ENCODE data around the gene ADGRD1.
A peak's percentile ranks its signal among the peaks of the same experiment; 100 is the strongest.

The ADGRD1 gene

GRCh38 chr12:131008913-131009270, 55.2 kb downstream of the ADGRD1 start:
- no peak for DNase-seq

DNA sequence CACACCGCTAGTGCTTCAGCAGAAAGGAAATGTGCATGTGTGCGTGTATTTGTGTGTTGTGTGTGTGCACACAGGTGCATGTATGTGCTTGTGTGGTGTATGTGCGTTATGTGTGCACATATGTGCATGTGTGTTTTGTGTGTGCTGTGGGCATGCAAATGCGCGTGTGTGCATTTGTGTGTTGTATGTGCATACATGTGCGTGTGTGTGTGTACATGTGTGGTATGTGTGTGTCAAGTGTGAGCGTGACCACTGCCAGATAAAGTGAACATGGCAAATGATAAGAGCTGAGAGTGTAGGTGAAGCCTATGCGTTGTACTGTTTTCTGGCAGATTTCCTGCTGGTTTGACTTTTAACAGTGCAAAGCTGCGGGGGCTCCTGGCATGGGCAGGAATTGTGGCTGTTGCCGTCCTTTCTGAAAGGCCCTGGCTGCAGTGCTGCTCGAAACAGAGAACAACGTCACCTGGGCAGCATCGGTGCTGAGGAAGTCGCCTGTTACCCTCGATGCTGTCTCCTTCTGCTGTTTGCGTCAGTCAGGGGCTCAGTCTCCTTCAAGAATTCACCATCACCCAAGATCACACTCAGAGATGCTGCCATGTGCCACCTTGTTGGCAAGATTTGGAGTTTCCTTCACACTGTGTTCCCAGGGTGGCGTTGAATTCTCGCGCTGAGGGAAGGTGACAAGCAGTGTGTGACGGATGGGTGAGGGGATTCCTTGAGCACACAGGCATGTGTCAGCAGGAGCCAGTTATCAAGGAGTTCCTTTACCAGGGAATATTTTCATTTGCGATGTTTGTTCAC, 56.1 kb downstream of the ADGRD1 start:
- no peak for DNase-seq

DNA sequence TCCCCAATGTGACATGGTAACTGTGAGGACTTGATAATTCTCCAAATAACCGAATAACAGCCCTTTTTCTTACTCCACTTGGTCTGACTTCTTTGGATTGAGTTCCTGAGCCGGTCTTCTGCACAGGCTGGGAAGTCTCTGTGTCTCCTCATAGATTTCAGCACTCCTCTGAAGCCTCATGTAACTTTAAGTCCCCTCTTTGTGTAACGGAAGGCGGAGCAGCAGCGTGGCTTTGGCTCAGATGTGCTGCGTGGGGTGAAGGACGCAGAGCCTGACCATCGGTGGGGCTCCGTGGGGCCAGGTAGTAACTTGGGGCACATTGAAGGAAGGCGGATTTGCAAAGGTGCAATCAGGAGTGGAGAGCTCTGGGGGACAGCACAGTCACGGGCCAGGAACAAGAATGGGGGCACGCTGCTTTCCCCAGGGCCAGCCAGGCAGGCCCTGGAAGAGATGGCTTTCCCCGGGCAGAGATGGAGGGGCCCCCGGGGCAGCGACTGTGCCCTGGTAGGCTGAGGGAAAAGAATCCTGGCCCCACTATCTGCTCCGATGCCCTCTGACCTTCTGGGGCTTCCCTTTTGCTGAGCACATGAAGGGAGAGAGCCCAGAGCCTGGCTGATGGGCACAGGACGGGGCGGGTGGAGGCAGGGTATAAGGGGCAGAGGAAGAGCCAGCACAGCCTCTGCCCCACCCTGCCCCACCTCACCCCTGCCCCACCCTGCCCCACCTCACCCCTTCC, 56.9 kb downstream of the ADGRD1 start:
- DNase-seq: no peak

GRCh38 chr12:131011165-131012079, 57.7 kb downstream of the ADGRD1 start:
- DNase-seq: no peak

DNA sequence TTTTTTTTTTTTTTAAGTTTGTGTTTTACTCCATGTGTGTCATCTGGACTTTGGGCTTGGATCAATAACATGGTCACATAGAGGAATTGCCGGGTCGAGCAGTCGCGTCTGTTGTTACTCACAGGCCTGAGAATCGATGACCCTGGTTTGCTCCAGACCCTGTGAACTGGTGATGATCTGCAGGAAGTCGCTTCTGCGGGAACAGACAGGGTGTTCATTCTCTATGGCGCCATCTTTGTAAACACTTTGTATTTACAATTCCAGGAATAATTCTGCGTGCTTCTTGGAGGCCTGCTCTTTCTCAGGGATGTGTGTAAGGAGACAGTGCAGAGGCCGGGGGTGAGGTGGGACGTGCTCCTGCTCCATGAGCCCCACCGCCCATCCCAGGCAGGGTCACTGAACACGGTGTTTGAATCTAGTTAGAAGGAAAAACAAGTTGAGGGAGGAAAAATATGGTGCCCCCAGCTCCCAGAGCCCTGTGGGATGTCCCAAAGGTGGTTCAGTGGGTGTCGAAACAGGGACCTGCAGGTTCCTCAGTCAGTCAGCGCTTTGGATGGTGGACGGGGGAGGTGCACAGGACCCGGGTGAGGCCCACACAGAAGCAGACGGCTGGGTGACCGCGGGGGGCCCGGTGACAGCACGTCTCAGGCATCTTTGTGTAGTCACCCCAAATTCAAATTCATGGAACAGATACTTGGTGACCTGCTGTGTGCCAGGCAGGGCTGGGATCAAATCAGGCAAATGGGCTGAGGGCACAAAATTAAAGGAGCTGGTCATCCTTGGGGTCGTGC, 58.8 kb downstream of the ADGRD1 start:
- peak; percentile 66 for DNase-seq

- DNase-seq: no peak
Measured at GRCh38 chr12:131013118-131013517, 59.4 kb downstream of the ADGRD1 start.

GRCh38 chr12:131014343-131014742, 60.6 kb downstream of the ADGRD1 start:
- DNase-seq: no peak

- DNase-seq: no peak
Measured at GRCh38 chr12:131015581-131016337, 62.1 kb downstream of the ADGRD1 start.

DNA sequence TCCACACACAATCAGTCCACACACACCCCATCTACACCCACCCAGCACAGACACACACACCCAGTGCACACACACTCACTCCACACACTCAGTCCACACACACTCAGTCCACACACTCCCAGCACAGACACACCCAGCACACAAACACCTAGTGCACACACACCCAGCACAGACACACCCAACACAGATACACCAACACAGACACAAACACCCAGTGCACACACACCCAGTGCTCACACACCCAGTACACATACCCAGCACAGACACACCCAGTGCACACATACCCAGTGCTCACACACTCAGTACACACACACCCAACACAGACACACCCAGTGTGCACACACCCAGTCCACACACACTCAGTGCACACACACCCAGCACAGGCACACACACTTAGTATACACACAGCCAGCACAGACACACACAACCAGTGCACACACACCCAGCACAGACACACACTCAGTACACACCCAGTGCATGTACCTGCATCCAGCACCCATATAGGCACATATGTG, 63.8 kb downstream of the ADGRD1 start:
- DNase-seq: no peak

- no peak for DNase-seq
Measured at GRCh38 chr12:131018019-131018620, 64.4 kb downstream of the ADGRD1 start.

DNA sequence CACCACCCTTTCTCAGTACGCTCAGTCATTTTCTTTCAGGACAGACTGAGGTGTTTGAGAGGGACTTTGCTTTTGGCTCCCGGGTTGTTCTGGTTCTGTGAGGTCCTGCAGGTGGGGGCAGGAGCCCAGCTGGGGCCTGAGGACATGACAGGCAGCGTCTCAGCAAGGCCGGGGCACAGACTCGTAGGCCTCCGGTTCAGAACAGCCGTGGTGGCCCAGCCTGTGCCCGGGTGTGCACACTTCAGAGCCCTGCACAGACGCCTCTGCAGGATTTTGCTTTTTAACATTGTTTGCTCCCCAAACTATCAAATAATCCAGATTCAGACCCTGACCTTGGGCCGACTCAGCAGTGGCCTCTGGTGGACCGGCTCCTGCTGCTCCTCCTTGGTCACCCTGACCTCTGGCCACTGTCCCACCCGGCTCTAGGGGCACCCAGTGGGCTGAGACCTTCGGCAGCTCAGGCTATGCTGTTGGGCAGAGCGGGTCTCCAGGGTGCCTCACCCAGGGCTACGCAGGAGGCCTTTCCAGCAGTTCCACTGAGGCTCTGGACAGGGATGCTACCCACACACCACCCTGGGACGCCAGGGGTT, 65.2 kb downstream of the ADGRD1 start:
- DNase-seq: no peak

DNA sequence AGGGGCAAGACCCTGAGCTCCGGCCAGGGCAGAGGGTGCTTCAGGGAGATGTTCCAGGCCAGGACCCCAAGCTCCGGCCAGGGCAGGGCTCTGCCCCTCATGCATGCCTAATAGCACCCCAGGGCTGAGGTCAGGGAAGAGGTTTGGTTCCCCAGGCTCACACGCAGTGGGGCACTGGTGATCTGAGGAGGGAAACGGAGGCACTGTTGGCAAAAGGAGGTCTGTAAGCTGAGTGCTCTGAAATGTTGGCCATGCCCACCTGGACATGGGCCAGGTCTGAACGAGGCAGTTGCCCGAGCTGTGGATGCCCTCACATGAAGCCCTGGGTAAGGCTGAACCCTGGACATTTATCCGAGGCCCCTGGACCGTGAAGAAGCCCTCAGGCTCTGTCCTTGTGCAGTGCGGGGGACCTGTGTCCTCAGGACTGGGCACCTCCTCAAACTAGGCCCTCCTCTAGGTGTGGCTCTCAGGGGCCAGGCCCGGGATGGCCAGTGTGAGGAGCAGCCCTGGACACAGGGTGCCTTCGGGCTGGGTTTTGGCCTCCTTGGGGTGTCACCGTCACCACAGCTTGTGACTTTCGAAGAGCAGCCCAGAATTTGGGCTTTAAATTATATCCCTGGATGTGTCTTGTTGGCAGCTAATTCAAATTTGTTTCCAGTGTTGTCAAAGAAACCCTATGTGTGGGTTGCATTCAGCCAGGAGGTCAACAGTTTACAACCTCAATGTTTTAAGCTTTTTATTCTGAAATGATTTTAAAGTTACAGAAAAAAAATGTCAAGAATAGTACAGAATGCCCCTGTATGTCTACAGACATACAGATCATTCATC, 66.8 kb downstream of the ADGRD1 start:
- no peak for DNase-seq

- DNase-seq: no peak
Measured at GRCh38 chr12:131021154-131021541, 67.4 kb downstream of the ADGRD1 start.

DNA sequence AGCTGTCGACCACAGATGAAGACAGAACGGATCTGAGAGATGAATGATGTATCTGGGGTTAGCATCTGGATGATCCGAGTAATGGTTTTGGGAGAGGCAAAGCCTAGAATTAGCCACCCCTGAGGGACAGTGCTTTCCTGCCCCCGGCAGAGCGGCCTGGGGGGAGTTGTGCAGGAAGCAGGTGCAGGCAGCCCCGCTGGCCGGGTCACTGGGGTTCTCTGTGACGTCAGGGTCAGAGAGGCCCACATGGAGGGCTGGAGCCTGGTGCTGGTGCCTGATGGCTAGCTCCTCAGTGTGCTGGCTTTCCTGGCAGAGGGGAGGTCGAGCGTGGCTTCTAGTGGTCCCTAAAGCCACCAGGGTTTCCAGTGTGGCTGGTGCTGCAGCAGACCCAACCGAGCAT, 70.3 kb downstream of the ADGRD1 start:
- no peak for DNase-seq

- no peak for DNase-seq
Measured at GRCh38 chr12:131024721-131025120, 71.0 kb downstream of the ADGRD1 start.

- DNase-seq: no peak
Measured at GRCh38 chr12:131025234-131025633, 71.5 kb downstream of the ADGRD1 start.

DNA sequence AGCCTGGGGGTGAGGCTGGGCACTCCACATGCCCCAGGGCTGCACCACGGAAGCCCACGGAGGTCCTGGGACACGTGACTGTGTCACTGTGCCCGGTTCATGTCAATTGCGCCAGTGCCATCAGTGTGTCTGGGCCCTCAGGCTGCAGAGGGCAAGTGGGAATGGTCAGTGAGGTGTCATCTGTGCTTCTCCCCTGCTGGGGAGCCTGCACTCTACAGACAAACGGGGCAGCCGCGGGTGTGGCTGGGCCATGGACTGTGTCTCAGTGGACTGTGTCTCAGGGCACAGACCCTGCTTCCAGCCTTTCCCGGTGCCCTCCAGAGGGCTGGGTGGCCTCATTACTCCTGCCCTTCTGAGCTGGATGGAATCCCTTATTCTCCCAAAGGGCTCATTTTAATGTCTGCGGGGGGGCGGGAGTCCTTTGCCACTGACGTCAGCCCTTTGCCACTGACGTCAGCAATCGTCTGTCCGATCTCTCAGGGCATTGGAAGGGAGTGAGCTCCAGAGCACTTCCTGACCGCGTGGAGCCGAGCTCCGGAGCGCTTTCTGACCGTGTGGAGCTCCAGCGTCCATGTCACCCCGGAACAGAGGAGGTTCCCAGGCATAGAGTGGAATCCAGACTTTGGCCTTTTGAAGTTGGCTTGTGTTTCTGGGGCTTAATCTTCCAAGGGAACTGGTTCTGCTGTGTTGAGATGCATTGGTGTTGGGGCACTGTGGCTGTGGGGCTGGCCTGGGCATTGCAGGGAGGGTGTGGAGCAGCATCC, 72.4 kb downstream of the ADGRD1 start:
- no peak for DNase-seq

GRCh38 chr12:131026754-131027153, 73.0 kb downstream of the ADGRD1 start:
- no peak for DNase-seq

DNA sequence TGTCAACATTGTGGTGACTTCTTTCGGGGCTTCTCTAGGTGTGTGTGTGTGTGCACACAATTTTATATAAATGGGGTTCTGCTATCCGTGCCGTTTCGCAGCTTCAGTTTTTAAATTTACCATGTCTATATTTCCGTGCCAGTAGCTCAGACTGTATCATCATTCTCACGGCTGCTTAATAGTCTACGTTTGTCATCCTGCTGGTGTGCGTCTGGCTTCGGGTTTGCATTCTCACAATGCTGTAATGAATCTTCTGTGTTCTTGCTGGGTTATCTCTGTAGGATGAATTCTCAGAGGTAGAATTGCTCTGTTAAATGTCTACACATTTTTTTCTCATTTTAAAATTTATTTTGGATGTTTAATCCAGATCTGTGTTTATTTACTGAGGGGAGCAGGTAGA, 73.6 kb downstream of the ADGRD1 start:
- no peak for DNase-seq

Data from islet precursor cell (in vitro differentiated cells).